Right forelimb (tissue), 1 donor: ENCODE results near the gene TNS3.

Source experiments
- DNase-seq: peaks from one replicate; pipeline ENCODE4 v3.0.0-alpha.2; 2018

The TNS3 gene

DNA sequence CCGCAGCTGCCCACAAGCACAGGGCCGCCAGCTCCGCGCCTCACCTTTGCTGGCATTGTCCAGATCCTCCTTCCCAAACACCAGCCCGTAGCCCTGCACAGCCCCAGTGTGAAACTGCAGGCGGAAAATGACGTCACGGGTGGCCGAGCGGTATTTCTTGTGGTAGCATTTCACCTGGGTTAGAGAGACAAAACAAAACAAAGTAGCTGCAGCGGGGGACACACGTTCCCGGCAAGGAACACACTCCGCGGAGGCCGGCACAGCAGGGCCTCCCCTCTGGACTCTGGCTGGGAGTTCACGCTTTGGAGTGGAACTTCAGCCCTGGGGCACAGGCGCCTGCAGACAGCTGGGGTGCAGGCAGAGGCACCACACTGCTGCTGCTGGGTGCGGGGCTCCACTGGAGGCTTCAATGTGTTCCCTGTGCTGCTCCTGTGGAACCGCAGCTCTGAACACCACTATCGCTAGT is 181.1 kb downstream of the TNS3 start:
- DNase-seq = peak; percentile 34

DNA sequence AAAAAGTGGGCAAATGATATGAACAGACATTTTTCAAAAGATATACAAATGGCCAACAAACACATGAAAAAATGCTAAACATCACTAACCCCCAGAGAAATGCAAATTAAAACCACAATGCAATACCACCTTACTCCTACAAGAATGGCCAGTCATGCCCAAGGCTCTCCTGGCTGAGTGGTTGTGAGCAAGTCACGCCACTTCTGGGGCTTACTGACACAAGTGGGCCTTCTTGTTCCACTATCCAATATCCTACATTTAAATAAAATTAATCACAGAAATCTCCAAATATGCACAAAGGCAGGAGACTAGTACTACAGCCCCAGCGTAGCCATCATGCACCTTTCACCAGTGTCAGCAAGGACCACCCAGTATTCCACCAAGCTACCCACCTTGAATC is 181.9 kb downstream of the TNS3 start:
- DNase-seq = no peak

DNA sequence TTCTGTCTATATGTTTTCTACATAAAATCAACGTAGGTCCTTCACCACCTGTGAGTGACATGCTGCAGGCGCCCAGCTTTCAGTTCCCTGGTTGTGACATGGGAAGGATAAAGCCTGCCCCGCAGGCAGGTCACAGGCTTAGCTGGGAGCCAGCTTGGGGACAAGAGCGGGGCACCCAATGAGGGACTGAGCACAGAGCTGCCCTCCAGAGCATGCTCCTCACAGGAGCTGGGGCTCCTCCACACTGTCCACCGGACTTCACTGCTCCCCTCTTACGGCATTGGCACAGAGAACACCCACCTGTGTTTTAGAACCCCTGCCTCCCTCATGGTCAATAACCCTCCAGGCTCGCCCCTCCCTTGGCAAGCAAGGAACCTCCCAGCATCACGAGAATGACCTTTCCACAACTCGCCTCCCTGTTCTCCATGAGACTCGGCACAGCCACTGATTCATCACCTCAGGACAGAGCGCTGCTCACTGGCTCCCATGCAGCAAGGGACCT is 187.1 kb downstream of the TNS3 start:
- DNase-seq = peak; percentile 32

DNA sequence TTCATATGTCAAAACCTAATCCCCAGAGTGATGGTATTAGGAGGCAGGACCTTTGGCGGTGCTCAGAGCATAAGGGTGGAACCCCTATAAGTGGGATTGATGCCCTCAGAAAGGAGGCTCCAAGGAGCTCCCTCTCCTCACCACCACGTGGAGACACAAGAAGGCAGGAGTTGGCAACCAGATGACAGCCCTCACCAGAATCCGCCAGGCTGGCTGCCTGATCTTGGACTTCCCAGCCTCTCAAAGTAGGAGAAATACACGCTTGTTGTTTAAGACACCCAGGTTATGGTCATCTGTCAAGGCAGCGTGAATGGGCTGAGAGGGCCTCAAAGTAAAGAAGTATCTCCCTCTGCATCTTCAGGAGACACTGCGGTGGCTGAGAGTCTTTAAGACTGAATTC is 187.7 kb downstream of the TNS3 start:
- DNase-seq = peak; percentile 29

DNA sequence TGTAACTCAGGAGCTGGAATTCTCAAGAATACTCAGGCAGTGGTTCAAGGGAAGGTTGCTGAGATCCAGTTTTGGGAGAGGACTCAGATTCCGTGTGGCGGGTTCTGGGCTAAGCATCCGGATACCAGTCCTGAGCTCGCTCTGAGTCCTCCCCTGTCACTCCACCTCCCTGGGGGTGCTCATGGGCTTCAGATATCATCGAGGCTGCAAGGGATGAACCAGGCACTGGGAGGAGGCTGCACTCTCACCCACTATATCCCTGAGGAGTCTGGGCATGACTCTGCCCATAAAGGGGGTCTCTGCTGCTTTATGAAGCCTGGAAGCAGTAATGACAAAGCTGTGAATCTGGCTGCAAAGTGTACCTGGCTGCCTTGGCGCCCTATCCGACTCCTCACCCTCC is 188.5 kb downstream of the TNS3 start:
- peak; percentile 38 for DNase-seq

DNA sequence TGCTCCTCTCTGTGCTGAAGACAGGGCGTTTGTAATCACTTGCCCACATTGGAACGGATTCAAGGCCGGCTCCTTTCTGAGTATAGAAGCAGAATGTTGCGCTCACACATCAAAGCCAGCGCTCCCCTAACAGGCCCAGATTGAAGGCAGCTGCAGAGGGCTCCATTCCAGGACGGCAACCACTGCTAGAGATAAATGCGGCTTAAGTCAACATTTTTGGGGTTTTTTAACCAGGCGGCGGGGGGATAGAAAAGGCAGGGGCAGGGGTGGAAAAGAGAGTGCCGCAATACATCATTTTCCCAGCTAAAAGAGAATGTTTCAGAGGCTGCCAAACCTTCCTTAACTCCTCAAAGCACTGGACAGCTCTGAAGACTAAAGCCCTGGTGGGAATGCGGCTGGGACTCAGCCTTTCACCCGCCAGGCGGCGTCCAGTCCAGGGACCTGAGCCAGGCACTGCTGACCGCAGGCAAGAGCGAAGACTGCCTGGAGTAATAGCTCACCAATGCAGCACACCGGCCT is 189.6 kb downstream of the TNS3 start:
- peak; percentile 85 for DNase-seq

DNA sequence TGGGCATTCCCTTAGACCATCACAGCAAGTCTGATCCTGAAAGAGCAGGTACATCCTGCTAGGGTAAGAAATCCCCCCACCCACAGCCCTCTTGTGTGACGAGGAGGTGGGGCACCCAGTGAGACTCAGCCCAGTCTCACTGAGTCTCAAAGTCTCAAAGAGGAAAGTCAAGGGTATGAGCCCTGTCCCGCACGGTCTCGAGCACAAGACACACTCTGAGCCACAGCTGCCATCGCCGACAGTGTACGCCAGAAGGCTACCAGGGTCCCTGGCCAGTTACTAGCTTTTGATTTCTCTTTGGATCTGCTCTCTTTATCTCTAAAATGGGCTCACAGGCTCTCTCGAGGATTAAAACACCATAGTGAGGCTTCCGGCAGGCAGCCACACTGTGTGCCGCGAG is 190.2 kb downstream of the TNS3 start:
- DNase-seq = no peak

DNA sequence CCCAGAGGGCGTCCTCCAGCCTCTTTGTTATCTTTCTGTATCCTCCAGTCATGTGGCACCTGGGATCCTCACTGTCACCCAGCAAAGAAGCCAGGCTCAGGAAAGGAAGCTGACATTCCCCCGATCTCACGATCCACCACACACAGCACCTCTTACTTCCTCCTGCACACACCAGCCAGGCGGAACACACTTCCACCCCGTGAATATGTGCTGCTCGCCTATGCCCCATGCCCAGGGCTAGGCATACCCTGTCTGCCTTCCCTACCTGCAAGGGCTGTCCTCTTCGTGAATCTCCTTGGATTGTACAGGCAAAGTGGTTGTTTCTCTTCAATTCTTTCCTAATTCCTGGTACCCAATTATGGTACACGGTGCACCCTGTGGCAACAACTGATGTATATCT is 191.0 kb downstream of the TNS3 start:
- peak; percentile 37 for DNase-seq

DNA sequence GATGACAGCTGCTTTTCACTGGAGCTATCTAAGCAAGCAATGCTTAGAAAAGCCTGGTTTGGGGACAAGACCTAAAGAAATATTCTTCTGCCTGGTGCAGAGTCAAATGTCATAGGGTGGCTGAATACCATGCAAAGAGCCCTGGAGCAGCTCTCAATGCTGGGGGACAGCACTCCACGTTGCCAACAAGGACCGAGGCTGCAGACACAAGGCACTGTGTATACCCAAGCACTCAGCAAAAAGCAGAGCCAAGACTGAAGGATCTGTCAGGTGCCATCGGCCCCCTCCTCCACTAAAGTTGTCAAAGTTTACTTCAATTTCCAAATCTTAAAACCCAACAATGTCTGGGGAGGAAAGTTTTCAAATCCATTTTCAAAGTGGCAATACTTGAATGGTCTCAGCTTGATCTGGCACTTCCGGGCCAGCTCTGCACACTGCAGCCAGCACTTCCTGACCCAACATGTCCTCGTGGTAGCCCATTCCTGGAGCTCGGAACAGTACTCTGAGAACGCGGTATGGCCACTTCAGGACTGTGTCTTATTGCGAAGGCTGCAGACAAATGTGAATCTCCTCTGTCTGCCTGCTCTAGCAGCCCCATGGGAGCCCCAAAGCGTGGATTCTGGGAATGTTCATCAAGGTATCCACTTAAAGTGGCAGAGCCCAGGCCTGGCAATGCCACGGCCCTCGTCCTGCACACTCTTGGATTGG is 191.8 kb downstream of the TNS3 start:
- peak; percentile 38 for DNase-seq

DNA sequence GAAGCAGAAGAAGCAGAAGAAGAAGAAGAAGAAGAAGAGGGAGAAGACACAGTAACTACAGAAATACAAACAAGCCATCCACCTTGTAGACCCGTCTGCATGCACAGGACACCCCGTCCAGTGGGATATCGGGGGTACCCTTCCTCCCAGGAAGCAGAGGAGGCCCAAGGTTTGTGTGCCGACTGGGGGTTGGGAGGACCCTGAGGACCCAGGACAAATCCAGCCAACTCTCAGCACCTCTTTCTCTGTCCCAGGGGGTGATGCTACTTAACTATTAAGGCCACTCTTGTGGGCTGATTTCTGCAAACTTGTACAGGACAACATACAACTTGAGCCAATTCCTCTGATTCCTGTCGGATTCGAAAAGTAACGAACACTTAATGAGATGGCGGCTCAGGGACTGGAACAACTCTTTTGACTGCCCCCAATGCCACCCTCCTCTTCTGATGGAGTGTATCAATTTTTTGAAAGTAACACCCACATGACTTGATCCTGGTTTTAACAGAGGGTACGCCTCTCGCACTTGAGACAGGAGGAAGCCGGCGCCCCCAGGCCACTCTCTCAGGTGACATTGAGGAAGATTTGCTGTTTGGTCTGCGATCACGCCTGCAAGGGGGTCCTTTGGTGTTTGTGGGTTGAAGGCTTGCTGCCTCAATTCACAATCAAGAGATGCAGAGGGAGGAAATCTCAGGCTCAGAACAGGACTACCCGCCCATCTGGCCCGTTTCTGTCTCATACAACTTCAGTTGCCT is 192.6 kb downstream of the TNS3 start:
- DNase-seq = peak; percentile 35

DNA sequence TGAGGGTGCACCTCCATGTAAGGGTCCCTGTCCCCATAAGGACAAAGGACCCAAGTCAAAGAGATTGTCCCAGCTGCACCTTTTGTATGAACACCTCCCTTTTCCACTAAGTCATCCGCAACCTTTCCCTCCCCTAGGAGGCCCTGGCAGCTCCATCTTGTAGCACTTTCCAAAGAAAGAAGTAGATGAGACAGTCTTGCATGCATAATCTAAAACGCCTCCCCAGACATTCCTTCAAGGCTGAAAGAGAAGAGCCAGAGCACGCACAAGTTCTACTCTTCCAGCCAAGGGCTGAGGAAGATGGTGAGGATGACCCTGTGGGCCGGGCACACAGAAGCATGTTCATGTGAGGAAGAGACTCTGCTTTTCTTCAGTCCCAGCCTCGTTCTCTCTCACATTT is 194.4 kb downstream of the TNS3 start:
- no peak for DNase-seq

DNA sequence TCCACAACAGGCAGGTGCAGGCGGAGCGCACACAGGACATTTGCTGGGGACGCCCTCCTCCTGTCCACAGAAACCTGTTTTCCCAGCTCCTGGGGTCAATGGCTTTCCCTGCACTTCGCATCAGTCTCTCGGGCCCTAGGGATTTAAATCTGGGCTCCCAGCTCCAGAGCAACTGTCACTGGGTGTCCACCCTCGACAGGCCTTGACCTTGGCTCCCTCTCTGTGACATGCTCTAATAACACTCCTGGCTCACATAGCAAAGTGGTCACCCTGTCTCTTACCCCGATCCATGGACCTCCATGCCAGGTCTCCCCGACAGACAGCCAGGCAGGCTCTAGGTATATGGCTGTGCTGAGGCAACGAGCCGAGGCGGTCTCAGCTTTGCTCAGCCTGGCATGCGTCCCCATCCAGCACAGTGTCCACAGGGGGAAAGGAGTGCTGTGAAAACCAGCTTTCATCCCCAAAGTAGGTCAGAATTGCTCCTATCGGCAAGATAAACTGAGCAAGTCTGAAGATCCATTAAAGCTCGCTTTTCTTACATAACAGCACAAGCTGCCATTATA is 195.6 kb downstream of the TNS3 start:
- peak; percentile 33 for DNase-seq

DNA sequence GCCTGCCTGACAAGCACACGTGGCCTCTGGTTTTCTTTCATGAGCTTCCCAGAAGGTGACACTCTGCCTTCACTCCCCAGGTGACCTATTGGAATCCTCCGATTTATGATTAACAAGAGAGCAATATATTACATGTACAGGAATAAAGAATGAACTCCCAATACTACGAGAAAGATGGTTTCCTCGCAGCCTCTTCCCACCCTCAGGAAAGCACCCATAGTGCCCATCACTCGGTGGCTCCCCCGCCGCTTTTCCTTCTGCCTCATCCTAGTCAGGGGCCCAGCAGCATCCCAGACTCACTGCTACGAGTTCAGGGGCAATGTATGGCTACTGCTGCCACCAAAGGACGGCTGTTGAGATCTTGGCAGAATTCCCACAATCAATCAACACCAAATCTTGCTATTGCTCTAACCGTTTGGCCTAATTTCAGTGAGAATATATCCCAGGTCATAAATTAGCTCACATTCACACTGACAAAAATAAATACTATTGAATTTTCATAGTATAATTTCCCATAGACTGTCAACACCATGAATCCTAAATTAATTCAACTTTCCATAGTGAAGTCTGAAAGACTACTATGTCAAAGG is 196.3 kb downstream of the TNS3 start:
- no peak for DNase-seq

DNA sequence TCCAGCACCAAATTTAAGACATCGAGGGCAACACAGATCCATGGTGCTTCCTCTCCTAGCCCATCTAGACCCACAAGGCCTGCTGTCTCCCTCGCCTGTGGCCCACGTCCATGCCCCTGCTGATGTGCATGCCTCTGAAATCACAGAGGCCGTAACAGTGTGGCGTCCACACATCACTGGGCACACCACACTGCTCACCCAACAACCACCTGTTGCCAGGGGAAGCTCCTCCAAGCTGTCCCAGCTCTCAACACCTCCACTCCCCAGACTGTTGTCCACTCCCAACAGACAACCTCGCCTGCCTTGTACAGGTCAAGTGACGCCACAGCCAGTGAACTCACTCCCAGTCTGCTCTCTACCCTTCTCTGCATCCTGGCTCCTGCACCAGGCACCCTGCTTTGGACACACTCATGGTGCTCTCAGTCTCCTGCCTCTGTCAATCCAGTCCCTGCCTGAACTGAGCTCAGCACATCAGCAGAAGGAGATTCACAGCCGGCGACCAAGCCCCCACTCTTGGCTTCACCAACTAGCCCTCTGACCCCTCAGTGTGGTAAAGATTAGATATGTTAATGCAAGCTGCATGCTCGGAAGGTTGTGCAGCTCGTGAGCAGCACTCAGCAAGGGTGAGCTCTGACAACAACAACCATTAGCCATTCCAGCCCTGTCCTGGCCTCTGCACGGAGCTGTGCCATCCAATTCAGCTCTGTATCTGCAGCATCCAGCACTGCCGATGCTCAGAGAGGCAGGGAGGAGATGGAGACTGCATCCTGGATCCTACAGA is 197.0 kb downstream of the TNS3 start:
- no peak for DNase-seq

DNA sequence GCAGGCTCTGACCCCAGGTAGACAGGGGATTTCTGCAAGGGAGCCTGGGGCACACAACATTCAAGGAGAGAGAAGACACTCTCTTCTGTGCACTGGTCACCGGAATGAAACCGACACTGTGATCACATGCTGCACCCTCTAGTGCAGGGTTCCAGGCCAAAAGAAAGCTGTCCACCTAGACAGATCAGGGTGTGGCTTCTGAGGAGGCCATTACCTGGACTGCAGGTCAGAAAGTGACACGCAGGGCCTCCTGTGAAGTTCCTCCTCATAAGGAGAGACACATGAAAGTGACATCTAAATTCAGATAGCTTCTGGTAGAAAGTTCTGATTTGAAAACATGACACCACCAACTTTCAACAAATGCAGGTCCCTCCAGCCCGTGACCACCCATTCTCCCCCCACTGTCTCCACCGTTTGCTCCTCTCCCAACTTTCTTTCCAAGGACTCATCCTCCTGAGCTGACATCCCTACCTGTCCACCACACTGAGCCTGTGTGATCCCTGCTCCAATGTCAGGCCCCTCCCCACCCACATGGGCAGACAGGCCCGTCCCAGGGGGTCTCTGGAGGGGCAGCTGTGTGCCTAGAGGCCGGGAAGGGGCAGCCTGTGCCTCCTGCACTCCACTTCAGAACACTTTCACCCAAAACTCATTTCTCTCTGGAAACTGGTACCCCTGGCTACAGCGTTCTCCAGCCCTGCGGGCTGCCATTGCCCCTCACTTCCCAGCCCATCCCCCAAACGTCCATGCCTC is 198.0 kb downstream of the TNS3 start:
- peak; percentile 41 for DNase-seq

DNA sequence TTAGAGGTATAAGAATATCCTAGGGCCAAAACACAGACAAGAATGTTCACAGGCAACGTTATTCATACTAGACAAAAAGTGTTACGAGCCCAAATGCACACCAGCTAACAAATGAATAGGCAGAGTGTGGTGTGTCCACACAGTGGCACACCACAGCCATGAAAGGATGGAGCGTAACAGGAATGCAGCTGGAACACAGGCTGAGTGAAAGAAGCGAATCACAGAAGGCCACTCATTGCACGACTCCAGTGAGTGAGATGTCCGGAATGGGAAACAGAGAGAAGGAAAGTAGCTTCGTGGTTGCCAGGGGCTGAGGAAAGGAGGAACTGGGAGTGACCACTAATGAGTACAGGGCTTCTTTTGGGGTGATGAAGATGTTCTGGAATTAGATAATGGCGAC is 198.8 kb downstream of the TNS3 start:
- peak; percentile 55 for DNase-seq

DNA sequence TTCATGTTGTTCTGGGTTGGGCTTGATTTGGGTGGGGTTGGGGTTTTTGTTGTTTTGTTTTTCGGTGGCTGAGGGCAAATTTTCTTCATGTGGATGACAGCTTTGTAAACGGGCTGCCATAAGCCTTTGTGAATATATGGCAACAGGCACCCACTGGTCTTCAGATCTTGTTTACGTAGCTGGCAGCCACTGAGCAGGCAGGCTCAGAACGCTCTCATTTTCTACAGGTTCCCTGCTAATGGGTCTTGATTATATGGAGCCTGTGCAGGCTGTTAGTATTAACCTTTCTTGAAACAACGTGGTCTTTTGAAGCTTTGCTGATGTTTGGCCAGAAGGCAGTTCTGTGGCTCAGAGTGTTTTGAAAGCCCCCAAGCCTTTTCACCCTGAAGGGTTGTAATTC is 199.7 kb downstream of the TNS3 start:
- DNase-seq = peak; percentile 21

DNA sequence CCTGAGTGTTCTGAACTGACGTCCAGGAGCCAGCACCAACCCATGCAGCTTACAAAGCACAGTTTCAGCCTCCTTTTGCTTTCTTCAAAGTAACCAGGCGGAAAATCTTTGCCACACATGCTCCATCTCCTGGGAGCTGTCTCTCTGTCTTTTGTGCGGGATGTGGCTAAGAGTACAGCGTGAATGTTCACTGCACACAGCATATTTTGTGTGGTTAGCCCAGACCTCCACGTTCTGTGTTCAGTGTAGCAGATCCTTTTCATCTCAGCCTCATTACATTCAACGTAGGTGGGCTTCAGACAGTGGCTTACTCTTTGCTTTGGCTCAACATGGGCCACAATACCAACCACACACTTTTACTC is 200.8 kb downstream of the TNS3 start:
- no peak for DNase-seq

DNA sequence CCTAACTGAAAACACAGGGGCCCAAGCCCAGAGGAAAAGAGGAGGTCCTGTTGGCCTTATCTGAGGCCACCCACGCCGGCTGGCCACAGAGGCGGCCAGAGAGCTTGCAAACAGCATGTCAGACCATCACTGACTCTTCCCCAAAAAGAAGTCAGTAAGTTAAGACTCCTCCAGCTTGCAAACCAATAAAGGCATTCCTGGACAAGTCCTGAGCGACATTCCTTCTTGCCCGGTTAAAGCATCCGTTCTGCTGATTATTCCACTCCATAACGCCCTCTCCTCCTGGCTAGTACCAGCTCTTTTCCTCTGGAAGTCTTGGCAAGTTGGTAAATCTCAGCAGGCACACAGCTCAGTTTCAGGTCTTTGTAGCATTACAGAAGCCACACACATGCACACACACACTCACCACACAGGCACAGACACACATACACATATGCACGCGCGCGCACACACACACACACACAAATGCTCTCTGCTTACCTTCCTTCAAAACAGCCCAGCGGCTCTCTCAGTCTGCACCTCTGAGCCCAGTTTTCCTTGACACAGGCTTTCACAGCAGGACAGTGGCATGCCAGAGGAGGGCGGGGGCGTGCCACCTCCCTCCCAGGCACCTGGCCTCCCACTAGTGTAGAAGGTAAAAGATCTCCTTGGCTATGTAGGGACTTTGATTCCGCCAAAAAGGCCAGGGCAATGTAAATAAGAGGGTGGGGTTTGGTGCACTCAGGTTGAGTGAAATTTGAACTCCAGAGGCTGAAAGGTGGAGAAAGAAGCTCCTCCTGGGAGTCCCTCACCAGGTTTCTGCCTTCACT is 201.4 kb downstream of the TNS3 start:
- peak; percentile 64 for DNase-seq

DNA sequence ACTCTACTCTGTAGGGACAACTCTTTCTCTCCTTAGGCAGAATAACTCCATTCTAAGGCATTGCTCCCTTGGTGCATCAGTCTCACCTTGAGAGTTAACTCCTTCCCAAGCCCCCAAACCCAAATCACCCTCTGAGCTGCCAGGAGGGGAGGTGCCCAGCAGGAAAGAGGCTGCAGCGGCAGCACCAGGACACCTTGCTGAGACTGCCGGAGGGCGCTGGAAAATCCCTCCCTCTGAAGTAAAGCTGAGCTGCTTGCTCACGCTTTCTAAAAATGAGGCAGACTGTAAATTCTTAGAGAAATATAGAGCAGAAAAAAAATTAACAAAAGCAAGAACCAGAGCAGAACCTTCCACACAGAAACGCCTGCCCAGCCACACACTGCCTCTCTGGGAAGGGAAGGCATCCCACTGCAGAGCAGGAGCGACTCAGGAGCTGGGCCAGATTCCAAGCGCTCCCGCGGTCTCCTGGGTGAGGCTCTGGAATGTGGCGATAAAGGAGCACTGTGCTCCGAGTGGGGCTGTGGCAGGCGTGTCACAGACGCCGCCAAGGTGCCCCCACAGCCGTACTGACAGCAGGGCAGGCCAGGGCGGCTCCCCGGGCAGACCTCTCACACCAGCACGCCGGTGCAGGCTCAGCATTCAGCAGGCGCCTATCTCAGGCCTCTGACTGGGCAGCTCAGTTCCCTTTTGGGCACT is 202.1 kb downstream of the TNS3 start:
- DNase-seq = peak; percentile 76
